ENCODE results near the gene FRY. TPM values are rescaled to one million over a fixed set of nuclear protein-coding genes. Genes with fewer than 3 reads are reported as not detected.

The FRY gene
- total RNA-seq, 1 experiment from 2014 or later: 1.3 TPM

GRCh38 chr13:32067149-32067961 is 35.8 kb downstream of the FRY start:
- intact Hi-C loops (cut with micrococcal nuclease): no loop called here
- Histone ChIP-seq H3K4me3 (ENCODE audit: low read length) (no peak overlapping the region), H3K27ac (ENCODE audit: low read length) (no peak overlapping the region), H4K20me1 (ENCODE audit: low read length) (no peaks in the 10 kb centered on the region), H3K9ac (ENCODE audit: low read length) (no peak overlapping the region), H3K9me2 (replicated peaks; ENCODE audit: low read length) (no peaks in the 10 kb centered on the region), H3K79me2 (ENCODE audit: low read length) (no peaks in the 10 kb centered on the region), H2AFZ (ENCODE audit: low read length) (no peak overlapping the region), H3K36me3 (ENCODE audit: low read depth, low read length) (no peaks in the 10 kb centered on the region), H3K4me1 (ENCODE audit: insufficient read depth, low read length) (no peaks in the 10 kb centered on the region), H3K4me2 (ENCODE audit: low read length) (no peak overlapping the region), H3F3A (ENCODE audit: low read length, unreplicated experiment) (no peaks in the 10 kb centered on the region), H3K27me3 (ENCODE audit: low read length) (no peaks in the 10 kb centered on the region), H3K9me3 (ENCODE audit: low read length) (no peaks in the 10 kb centered on the region)
- DNase-seq (no peak), ATAC-seq (no peak)
- no TSS peak for BruUV-seq (replicated peaks)
- ChIA-PET CTCF (no interaction called here), POLR2A (ENCODE audit: unreplicated experiment) (no interaction called here)
- no peak for TF ChIP-seq CTCF (conservative IDR thresholded peaks at IDR 0.05; ENCODE audit: low read depth, low read length)
- TF ChIP-seq EZH2 (IDR thresholded peaks at IDR 0.05; ENCODE audit: low read length, unreplicated experiment): no peak
- TF ChIP-seq EZH2phosphoT487 (IDR thresholded peaks at IDR 0.05; ENCODE audit: borderline replicate concordance, low read length): no peak

GRCh38 chr13:32068255-32068654 is 36.7 kb downstream of the FRY start:
- Histone ChIP-seq H3K79me2 (ENCODE audit: low read length) (no peaks in the 10 kb centered on the region), H4K20me1 (ENCODE audit: low read length) (no peaks in the 10 kb centered on the region), H3K9me2 (replicated peaks; ENCODE audit: low read length) (no peaks in the 10 kb centered on the region), H3K27me3 (ENCODE audit: low read length) (no peaks in the 10 kb centered on the region), H3K4me1 (ENCODE audit: insufficient read depth, low read length) (no peaks in the 10 kb centered on the region), H3K4me2 (ENCODE audit: low read length) (no peak overlapping the region), H3K9me3 (ENCODE audit: low read length) (no peaks in the 10 kb centered on the region), H2AFZ (ENCODE audit: low read length) (no peak overlapping the region), H3K27ac (ENCODE audit: low read length) (no peak overlapping the region), H3K9ac (ENCODE audit: low read length) (no peak overlapping the region), H3K36me3 (ENCODE audit: low read depth, low read length) (no peaks in the 10 kb centered on the region), H3F3A (ENCODE audit: low read length, unreplicated experiment) (no peaks in the 10 kb centered on the region), H3K4me3 (ENCODE audit: low read length) (no peak overlapping the region)
- TF ChIP-seq CTCF (conservative IDR thresholded peaks at IDR 0.05; ENCODE audit: low read depth, low read length) (no peak), EZH2 (IDR thresholded peaks at IDR 0.05; ENCODE audit: low read length, unreplicated experiment) (no peak), EZH2phosphoT487 (IDR thresholded peaks at IDR 0.05; ENCODE audit: borderline replicate concordance, low read length) (no peak)
- BruUV-seq (replicated peaks): no TSS peak
- DNase-seq (peak; percentile 7), ATAC-seq (no peak)
- CTCF ChIA-PET: no interaction called here
- POLR2A ChIA-PET (ENCODE audit: unreplicated experiment): no interaction called here
- intact Hi-C loops (cut with micrococcal nuclease): no loop called here

DNA sequence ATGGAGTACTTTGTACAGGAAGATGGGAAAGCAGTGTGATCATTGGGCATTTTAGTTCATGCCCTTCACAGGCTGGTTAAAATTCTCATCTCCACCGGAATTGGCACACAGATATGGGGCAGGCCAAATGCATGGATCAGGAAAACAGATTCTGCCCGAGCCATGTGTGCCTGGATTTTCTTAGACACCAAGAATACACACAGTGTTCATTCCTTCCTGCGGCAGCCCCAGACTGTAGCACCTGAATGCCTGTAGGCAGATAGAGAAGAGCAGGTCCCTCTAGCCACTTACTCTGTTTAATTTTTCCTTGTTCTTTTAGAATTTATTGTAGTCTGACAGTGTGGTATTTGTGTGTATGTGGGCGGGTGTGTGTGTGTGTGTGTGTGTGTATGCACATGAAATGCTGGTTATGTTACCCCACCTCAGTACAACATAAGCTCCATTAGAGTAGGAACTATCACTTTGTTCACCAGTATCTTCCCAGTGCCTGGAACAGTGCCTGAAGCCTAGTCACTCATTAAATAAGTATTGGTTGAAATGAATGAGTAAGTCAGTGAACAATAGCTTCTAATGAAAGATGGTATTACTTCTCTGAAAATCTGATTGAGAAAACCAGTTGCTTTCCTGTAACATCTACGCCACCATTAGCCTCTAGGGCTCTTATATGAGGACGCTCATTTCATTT is 41.7 kb downstream of the FRY start:
- Histone ChIP-seq H2AFZ (ENCODE audit: low read length) (no peak overlapping the region), H3K4me1 (ENCODE audit: insufficient read depth, low read length) (no peaks in the 10 kb centered on the region), H3K9me2 (replicated peaks; ENCODE audit: low read length) (no peaks in the 10 kb centered on the region), H3K27me3 (ENCODE audit: low read length) (0 out of 2 replicates have a peak, but pooled peaks cover 3% of the 10 kb centered on the region), H4K20me1 (ENCODE audit: low read length) (no peaks in the 10 kb centered on the region), H3K36me3 (ENCODE audit: low read depth, low read length) (no peaks in the 10 kb centered on the region), H3K9ac (ENCODE audit: low read length) (no peak overlapping the region), H3F3A (ENCODE audit: low read length, unreplicated experiment) (no peaks in the 10 kb centered on the region), H3K4me3 (ENCODE audit: low read length) (no peak overlapping the region), H3K9me3 (ENCODE audit: low read length) (no peaks in the 10 kb centered on the region), H3K79me2 (ENCODE audit: low read length) (no peaks in the 10 kb centered on the region), H3K4me2 (ENCODE audit: low read length) (no peak overlapping the region), H3K27ac (ENCODE audit: low read length) (no peak overlapping the region)
- no TSS peak for BruUV-seq (replicated peaks)
- ATAC-seq: no peak
- intact Hi-C loops (cut with micrococcal nuclease): no loop called here
- POLR2A ChIA-PET (ENCODE audit: unreplicated experiment): no interaction called here
- DNase-seq: no peak
- CTCF ChIA-PET: no interaction called here
- no peak for TF ChIP-seq EZH2phosphoT487 (IDR thresholded peaks at IDR 0.05; ENCODE audit: borderline replicate concordance, low read length)
- no peak for TF ChIP-seq EZH2 (IDR thresholded peaks at IDR 0.05; ENCODE audit: low read length, unreplicated experiment)
- no peak for TF ChIP-seq CTCF (conservative IDR thresholded peaks at IDR 0.05; ENCODE audit: low read depth, low read length)

All from PC-3 (cell line).